OCI-LY1 (cell line): ENCODE data around the gene DBN1.

Experiments
- H2AFZ ChIP-seq: fragments of 200-600 bp; sonication (generic), shearing (Covaris generic); 2 replicates; pipeline ENCODE4 v1.6.0; 2014; ENCODE audit warnings: antibody characterized with exemption, mild to moderate bottlenecking, low read length
- H3F3A ChIP-seq: fragments of 200-600 bp; sonication (generic), shearing (Covaris generic); 2 replicates; pipeline ENCODE4 v1.6.0; 2014; ENCODE audit warnings: mild to moderate bottlenecking, antibody characterized with exemption, low read length, moderate library complexity; ENCODE audit not compliant: insufficient read depth
- H3K27ac ChIP-seq: fragments of 200-600 bp; sonication (generic); 2 replicates; pipeline ENCODE4 v1.5.1; 2014; ENCODE audit warnings: low read length, mixed run types, mild to moderate bottlenecking, low read depth; ENCODE audit not compliant: poor library complexity, severe bottlenecking
- H3K27me3 ChIP-seq: fragments of 200-600 bp; sonication (generic); 2 replicates; pipeline ENCODE4 v1.6.0; 2014; ENCODE audit warnings: antibody characterized with exemption, mild to moderate bottlenecking, low read length, moderate library complexity; ENCODE audit not compliant: insufficient read depth
- H3K36me3 ChIP-seq: fragments of 200-600 bp; sonication (generic); 2 replicates; pipeline ENCODE4 v1.6.1; 2014; ENCODE audit warnings: mild to moderate bottlenecking, antibody characterized with exemption, low read length, moderate library complexity, mixed read lengths; ENCODE audit not compliant: insufficient read depth
- H3K4me1 ChIP-seq: fragments of 200-600 bp; sonication (generic); 2 replicates; pipeline ENCODE4 v1.5.1; 2014; ENCODE audit warnings: mild to moderate bottlenecking, low read length, moderate library complexity; ENCODE audit not compliant: insufficient read depth, severe bottlenecking
- H3K4me2 ChIP-seq: fragments of 200-600 bp; sonication (generic), shearing (Covaris generic); 2 replicates; pipeline ENCODE4 v1.6.1; 2014; ENCODE audit warnings: low read length
- H3K4me3 ChIP-seq: fragments of 200-600 bp; sonication (generic); 2 replicates; pipeline ENCODE4 v1.5.1; 2014; ENCODE audit warnings: low read length, low read depth, mild to moderate bottlenecking, mixed read lengths; ENCODE audit not compliant: poor library complexity, severe bottlenecking
- H3K79me2 ChIP-seq: fragments of 200-600 bp; shearing (Covaris generic); 2 replicates; pipeline ENCODE4 v1.6.1; 2016; ENCODE audit warnings: mixed run types, low read length, mixed read lengths; ENCODE audit not compliant: insufficient read depth
- H3K9ac ChIP-seq: fragments of 200-600 bp; sonication (generic), shearing (Covaris generic); 2 replicates; pipeline ENCODE4 v1.6.1; 2014; ENCODE audit warnings: mild to moderate bottlenecking, low read length, mixed read lengths
- H3K9me2 ChIP-seq: fragments of 200-600 bp; sonication (generic), shearing (Covaris generic); 2 replicates; pipeline ENCODE4 v1.6.1; 2014; ENCODE audit warnings: low read depth, mild to moderate bottlenecking, low read length, mixed read lengths
- H3K9me3 ChIP-seq: fragments of 200-600 bp; shearing (Covaris generic); 2 replicates; pipeline ENCODE4 v1.6.1; 2014; ENCODE audit warnings: low read length, mixed read lengths
- H4K20me1 ChIP-seq: fragments of 200-600 bp; sonication (generic), shearing (Covaris generic); 2 replicates; pipeline ENCODE4 v1.6.0; 2016; ENCODE audit warnings: mild to moderate bottlenecking, low read length; ENCODE audit not compliant: insufficient read depth
- EZH2 ChIP-seq: fragments of 200-600 bp; sonication (generic), shearing (Covaris generic); IDR thresholded peaks from 2 replicates; pipeline ENCODE4 v1.8.0; 2017; ENCODE audit warnings: borderline replicate concordance, mixed run types, mild to moderate bottlenecking, antibody characterized with exemption, low read length, moderate library complexity, mixed read lengths
- TF ChIP-seq, protein P1 (sequence below): fragments of 200-600 bp; sonication (generic), shearing (Covaris generic); IDR thresholded peaks from 2 replicates; pipeline ENCODE4 v1.5.1; 2017; ENCODE audit warnings: mild to moderate bottlenecking, antibody characterized with exemption, low read length, moderate library complexity, mixed read lengths

Gene DBN1

DNA sequence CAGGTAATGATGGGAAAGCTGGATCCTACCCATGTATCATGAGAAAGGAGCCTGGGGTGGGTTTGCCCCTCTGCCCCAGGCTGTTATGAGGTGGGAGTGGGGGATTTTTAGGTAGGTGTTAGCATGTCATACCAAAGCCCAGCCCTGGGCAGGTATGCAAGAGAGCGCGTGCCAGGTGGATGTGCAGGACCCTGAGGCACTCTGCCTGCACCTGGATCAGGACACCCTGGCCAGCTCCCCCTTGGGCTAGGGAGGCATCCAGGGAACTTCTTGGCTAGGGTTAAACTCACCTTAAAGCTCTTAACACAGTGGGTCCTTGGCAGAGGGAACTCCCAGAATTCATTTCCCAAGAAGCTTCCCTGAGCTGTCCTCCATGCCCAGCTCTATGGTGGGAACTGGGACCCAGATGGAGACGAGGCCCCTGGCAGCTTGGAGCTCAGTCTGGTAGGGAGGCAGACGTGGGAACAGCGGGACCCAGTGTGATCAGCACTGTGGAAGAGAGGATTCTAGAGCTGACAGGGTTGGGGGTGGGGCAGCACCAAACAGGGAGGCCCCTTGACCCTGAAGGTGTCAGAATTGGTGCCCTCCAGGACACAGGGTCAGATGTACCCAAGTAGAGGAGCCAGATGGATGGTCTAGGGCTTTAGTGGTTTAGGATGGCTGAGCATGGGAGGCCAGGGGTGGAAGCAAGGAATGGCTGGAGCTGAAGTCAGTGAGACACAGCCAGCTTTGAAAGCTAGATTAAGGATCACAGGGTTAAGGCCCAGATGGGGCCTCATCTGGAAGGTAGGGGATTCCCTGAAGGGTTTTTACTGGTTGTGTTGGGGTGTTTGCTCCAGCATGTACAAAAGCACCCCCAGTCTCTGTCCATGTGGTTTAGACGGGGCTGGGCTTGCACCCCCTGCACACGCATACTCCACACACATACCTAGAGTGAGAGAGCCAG is 29.1 kb downstream of the DBN1 start:
- Histone ChIP-seq H3K27ac (no peak overlapping the region), H3K4me2 (no peak overlapping the region)

DNA sequence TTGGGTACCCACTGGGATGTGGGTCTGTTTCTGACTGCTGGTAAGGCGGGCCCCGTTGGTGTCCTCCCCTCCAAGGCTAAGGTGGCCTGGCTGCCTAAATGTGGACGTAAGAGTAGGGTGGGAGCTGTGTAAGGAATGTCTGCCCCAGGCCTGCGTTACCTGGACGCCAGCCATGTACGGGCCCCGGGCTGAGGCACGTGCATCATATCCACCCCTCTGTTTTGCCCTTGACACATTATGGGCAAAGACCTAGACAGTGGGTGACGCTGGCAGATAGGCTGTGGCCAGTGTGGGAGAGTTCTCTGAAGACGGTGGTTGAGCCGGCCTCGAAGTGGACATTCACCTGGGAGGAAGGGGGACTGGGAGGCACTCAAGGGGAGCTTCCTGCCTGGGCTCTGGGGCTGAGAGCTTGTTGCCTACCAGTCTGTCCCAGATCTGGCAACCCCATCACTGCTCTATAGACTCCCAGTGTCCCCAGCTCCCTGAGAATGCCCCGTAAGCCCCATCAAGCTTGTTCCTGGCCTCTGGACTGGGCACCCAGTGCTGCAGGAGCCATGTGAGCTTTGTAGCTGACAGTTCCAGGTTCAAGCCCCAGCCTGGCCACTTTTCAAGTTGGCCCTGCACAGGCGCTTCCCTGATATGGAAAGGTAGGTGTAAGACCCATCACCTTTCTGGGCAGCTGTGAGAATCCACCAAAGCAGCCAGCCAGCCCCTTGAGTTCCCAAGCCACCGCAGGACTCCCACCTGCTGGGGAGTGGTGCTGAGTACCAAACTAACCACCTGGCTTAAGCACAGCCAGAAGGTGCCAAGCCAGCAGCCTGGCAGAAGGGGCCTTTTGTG is 30.1 kb downstream of the DBN1 start:
- Histone ChIP-seq H3K9me2 (no peaks in the 10 kb centered on the region), H3K9me3 (no peaks in the 10 kb centered on the region), H3K4me1 (peaks cover 20% of the 10 kb centered on the region), H3K9ac (no peak overlapping the region), H3F3A (no peaks in the 10 kb centered on the region), H3K36me3 (peaks cover 32% of the 10 kb centered on the region), H3K4me2 (no peak overlapping the region), H3K4me3 (no peak overlapping the region), H3K79me2 (no peaks in the 10 kb centered on the region), H4K20me1 (no peaks in the 10 kb centered on the region), H2AFZ (no peak overlapping the region), H3K27ac (no peak overlapping the region), H3K27me3 (no peaks in the 10 kb centered on the region)
- TF ChIP-seq, protein P1, sequence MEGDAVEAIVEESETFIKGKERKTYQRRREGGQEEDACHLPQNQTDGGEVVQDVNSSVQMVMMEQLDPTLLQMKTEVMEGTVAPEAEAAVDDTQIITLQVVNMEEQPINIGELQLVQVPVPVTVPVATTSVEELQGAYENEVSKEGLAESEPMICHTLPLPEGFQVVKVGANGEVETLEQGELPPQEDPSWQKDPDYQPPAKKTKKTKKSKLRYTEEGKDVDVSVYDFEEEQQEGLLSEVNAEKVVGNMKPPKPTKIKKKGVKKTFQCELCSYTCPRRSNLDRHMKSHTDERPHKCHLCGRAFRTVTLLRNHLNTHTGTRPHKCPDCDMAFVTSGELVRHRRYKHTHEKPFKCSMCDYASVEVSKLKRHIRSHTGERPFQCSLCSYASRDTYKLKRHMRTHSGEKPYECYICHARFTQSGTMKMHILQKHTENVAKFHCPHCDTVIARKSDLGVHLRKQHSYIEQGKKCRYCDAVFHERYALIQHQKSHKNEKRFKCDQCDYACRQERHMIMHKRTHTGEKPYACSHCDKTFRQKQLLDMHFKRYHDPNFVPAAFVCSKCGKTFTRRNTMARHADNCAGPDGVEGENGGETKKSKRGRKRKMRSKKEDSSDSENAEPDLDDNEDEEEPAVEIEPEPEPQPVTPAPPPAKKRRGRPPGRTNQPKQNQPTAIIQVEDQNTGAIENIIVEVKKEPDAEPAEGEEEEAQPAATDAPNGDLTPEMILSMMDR: no peak
- TF ChIP-seq EZH2: no peak

More for the DNA sequence above, 29.1 kb downstream of the DBN1 start:
- Histone ChIP-seq H2AFZ (no peak overlapping the region), H3K27me3 (no peaks in the 10 kb centered on the region), H3K79me2 (no peaks in the 10 kb centered on the region), H3K4me3 (no peak overlapping the region), H3F3A (no peaks in the 10 kb centered on the region), H3K9ac (no peak overlapping the region), H4K20me1 (no peaks in the 10 kb centered on the region), H3K9me3 (no peaks in the 10 kb centered on the region), H3K9me2 (no peaks in the 10 kb centered on the region), H3K4me1 (peaks cover 30% of the 10 kb centered on the region), H3K36me3 (peaks cover 24% of the 10 kb centered on the region; the same call in 1 of the 2 replicates)
- no peak for TF ChIP-seq EZH2
- TF ChIP-seq, protein P1: no peak

DNA sequence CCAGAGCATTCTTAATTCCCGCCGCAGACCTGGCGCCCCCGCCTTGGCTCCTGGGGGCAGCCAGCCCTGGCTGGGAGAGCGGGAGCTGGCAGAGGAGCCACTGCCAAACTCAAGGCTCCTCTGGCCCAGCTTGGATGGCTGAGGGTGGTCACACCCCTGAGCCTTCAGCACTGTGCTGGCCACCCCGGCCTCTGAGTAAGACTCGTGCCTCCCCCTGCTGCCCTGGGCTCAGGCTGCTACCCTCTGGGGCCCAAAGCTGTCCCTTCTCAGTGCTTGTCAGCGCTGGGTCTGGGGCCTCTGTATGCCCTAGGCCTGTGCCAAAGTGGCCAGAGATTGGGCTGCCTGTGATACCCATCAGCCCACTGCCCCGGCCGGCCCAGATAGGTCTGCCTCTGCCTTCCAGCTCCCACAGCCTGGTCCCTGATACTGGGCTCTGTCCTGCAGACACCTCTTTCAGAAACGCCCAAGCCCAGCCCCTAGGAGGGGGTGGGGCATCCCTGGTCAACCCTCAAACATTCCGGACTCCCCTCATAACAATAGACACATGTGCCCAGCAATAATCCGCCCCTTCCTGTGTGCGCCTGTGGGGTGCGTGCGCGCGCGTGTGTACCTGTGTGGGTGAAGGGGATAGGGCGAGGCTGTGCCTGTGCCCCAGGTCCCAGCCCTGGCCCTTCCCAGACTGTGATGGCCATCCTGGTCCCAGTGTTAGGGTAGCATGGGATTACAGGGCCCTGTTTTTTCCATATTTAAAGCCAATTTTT is 31.2 kb downstream of the DBN1 start:
- peaks cover 42% of the 10 kb centered on the region for H3K36me3 ChIP-seq
- H3K79me2 ChIP-seq: no peaks in the 10 kb centered on the region
- no peak overlapping the region for H3K4me2 ChIP-seq
- peaks cover 11% of the 10 kb centered on the region for H3K4me1 ChIP-seq
- H3K9me3 ChIP-seq: no peaks in the 10 kb centered on the region
- no peaks in the 10 kb centered on the region for H3K27me3 ChIP-seq
- no peaks in the 10 kb centered on the region for H3K9me2 ChIP-seq
- no peak overlapping the region for H2AFZ ChIP-seq
- no peak for TF ChIP-seq EZH2
- TF ChIP-seq, protein P1: no peak
- H3K27ac ChIP-seq: no peak overlapping the region
- H3K9ac ChIP-seq: no peak overlapping the region
- no peaks in the 10 kb centered on the region for H4K20me1 ChIP-seq
- no peak overlapping the region for H3K4me3 ChIP-seq
- no peaks in the 10 kb centered on the region for H3F3A ChIP-seq
